Bronchial epithelial cell (primary cell): ENCODE data around the gene CEP170B. TPM values are rescaled to one million over a fixed set of nuclear protein-coding genes. Genes with fewer than 3 reads are reported as not detected.
"Not testable (repeated sequence)": the region's sequence is repeated elsewhere in the genome, so short reads cannot be mapped to it uniquely, and the experiment has no call there.

Source experiments
- DNase-seq: peaks from one replicate; pipeline ENCODE4 v3.0.0-alpha.2; 2010; ENCODE audit warnings: low read depth
- FAIRE-seq: peaks from 2 replicates; lab custom pipeline; 2011; peaks lifted over from hg19 to GRCh38; lab: Jason Lieb, UNC
- H3K27me3 ChIP-seq: 2 replicates; pipeline ENCODE4 v1.5.1; 2011; ENCODE audit warnings: low read length; ENCODE audit not compliant: control insufficient read depth, insufficient read depth
- H3K36me3 ChIP-seq: 2 replicates; pipeline ENCODE4 v1.5.1; 2011; ENCODE audit warnings: low read length; ENCODE audit not compliant: control insufficient read depth, insufficient read depth
- H3K4me3 ChIP-seq: 2 replicates; pipeline ENCODE4 v1.5.1; 2011; ENCODE audit warnings: mild to moderate bottlenecking, low read depth, low read length, control low read depth
- CTCF ChIP-seq: IDR thresholded peaks from 2 replicates; pipeline ENCODE4 v1.5.1; 2011; ENCODE audit warnings: mild to moderate bottlenecking, moderate library complexity, low read length, control low read depth, inconsistent platforms; ENCODE audit not compliant: insufficient read depth, severe bottlenecking
- total RNA-seq: library from RNA; depleted of rRNA; stranded (reverse); fragments of >200 nt; gene quantifications from 2 replicates; pipeline ENCODE4 v1.2.1, GENCODE V29; 2014

Gene CEP170B
- total RNA-seq, 1 donor from 2014 or later, result 29.0 TPM

- Histone ChIP-seq H3K36me3 (peaks cover 33% of the 10 kb centered on the region), H3K27me3 (no peaks in the 10 kb centered on the region), H3K4me3 (no peak overlapping the region)
- FAIRE-seq, result no peak
- no peak for DNase-seq
- no peak for TF ChIP-seq CTCF
Measured at GRCh38 chr14:104941508-104942365, 76.7 kb downstream of the CEP170B start.

DNA sequence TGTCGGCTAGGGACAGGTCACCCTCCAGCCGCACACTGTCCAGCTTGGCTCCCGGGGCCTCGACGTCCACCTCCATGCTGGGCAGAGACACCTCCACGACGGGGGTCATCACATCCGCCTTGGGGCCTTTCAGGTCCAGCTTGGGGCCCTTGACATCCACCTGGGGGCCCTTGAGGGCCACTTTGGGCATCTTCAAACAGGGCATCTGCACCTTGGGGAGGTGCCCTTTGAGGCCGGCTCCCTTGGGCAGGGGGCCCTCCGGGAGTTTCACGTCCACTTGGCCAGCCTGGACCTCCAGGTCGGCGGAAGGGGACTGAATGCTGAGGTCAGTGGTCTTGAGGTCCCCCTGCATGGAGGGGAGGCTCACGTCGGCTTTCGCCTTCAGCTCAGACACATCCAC, 77.5 kb downstream of the CEP170B start:
- Histone ChIP-seq H3K27me3 (no peaks in the 10 kb centered on the region), H3K4me3 (no peak overlapping the region), H3K36me3 (peaks cover 36% of the 10 kb centered on the region)
- DNase-seq, result no peak
- FAIRE-seq, result no peak
- no peak for TF ChIP-seq CTCF

DNA sequence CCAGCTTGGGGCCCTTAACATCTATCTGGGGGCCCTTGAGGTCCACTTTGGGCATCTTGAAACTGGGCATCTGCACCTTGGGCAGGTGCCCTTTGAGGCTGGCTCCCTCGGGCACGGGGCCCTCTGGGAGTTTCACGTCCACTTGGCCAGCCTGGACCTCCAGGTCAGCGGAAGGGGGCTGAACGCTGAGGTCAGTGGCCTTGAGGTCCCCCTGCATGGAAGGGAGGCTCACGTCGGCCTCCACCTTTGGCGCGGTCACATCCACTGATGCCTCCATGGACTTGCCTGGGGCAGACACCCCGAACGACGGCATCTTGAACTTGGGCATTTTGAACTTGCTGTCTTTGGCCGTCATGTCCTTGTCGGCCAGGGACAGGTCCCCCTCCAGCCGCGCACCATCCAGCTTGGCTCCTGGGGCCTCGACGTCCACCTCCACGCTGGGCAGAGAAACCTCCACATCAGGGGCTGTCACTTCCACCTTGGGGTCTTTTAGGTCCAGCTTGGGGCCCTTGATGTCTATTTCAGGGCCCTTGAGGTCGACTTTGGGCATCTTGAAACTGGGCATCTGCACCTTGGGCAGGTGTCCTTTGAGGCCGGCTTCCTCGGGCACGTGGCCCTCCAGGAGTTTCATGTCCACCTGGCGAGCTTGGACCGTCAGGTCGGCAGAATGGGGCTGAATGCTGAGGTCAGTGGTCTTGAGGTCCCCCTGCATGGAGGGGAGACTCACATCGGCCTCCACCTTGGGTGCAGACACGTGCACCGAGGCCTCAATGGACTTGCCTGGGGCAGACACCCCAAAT, 78.3 kb downstream of the CEP170B start:
- H3K4me3 ChIP-seq, FAIRE-seq, H3K27me3 ChIP-seq, DNase-seq: not testable (repeated sequence)
- H3K36me3 ChIP-seq, result peaks cover 39% of the 10 kb centered on the region

GRCh38 chr14:104944016-104944308, 78.9 kb downstream of the CEP170B start:
- peaks cover 40% of the 10 kb centered on the region for H3K36me3 ChIP-seq
- FAIRE-seq, DNase-seq, H3K4me3 ChIP-seq, H3K27me3 ChIP-seq: not testable (repeated sequence)

- peaks cover 35% of the 10 kb centered on the region for H3K36me3 ChIP-seq
- not testable (repeated sequence) for DNase-seq, H3K4me3 ChIP-seq, H3K27me3 ChIP-seq, FAIRE-seq
Measured at GRCh38 chr14:104944436-104945205, 79.6 kb downstream of the CEP170B start.

DNA sequence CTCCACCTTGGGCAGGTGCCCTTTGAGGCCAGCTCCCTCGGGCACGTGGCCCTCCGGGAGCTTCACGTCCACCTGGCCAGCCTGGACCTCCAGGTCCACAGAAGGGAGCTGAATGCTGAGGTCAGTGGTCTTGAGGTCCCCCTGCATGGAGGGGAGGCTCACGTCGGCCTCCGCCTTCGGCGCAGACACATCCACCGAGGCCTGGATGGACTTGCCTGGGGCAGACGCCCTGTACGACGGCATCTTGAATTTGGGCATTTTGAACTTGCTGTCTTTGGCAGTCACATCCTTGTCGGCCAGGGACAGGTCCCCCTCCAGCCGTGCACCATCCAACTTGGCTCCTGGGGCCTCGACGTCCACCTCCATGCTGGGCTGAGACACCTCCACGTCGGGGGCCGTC, 80.2 kb downstream of the CEP170B start:
- H3K36me3 ChIP-seq, result peaks cover 33% of the 10 kb centered on the region
- FAIRE-seq, H3K27me3 ChIP-seq, DNase-seq, H3K4me3 ChIP-seq: not testable (repeated sequence)

Other genes starting within 250 kb of the CEP170B start
- 26.2 and 26.6 TPM in 2 replicates for gene INF2, start 175.7 kb upstream of the CEP170B start, total RNA-seq
- 18.2 and 34.3 TPM in 2 replicates for gene ADSS1, start 141.0 kb upstream of the CEP170B start, total RNA-seq
- gene SIVA1, start 112.1 kb upstream of the CEP170B start, total RNA-seq, result 85.0 and 95.6 TPM in 2 replicates
- 164 and 191 TPM in 2 replicates for gene AKT1, start 69.5 kb upstream of the CEP170B start, total RNA-seq
- 5.2 and 5.3 TPM in 2 replicates for gene ZBTB42, start 64.2 kb upstream of the CEP170B start, total RNA-seq
- gene PLD4, start 59.6 kb downstream of the CEP170B start, total RNA-seq, result not detected in 2 replicates
- 367 and 620 TPM in 2 replicates for gene AHNAK2, start 113.1 kb downstream of the CEP170B start, total RNA-seq
- gene CLBA1, start 120.5 kb downstream of the CEP170B start, total RNA-seq, result 8.4 and 14.1 TPM in 2 replicates
- 35.5 and 50.8 TPM in 2 replicates for gene CDCA4, start 155.8 kb downstream of the CEP170B start, total RNA-seq
- 0.13 TPM in 1 of 2 replicates, not detected in the other for gene GPR132, start 200.2 kb downstream of the CEP170B start, total RNA-seq